Neural crest cell (in vitro differentiated cells): ENCODE measurements around the gene CCDC112. TPM values are rescaled to one million over a fixed set of nuclear protein-coding genes. Genes with fewer than 3 reads are reported as not detected.

Source experiments
- DNase-seq: peaks from one replicate; pipeline ENCODE4 v3.0.0; 2021; ENCODE audit warnings: low read depth, mixed read lengths, low spot score
- H3K27ac Mint-ChIP-seq: one replicate; pipeline ENCODE4 v1.8.0; 2021; ENCODE audit warnings: mild to moderate bottlenecking, mixed read lengths; ENCODE audit not compliant: unreplicated experiment
- H3K27me3 Mint-ChIP-seq: 2 replicates; pipeline ENCODE4 v1.8.0; 2021; ENCODE audit warnings: low read depth, mild to moderate bottlenecking, mixed read lengths
- H3K36me3 Mint-ChIP-seq: 2 replicates; pipeline ENCODE4 v1.8.0; 2021; ENCODE audit warnings: low read depth, mild to moderate bottlenecking, mixed read lengths
- H3K4me1 Mint-ChIP-seq: 2 replicates; pipeline ENCODE4 v1.8.0; 2021; ENCODE audit warnings: mixed read lengths
- H3K4me3 Mint-ChIP-seq: one replicate; pipeline ENCODE4 v1.8.0; 2021; ENCODE audit warnings: mild to moderate bottlenecking, mixed read lengths
- H3K9me3 Mint-ChIP-seq: 2 replicates; pipeline ENCODE4 v1.8.0; 2021; ENCODE audit warnings: mixed read lengths
- total RNA-seq: library from RNA; stranded (reverse); gene quantifications from 2 replicates; pipeline ENCODE4 v1.2.1, GENCODE V29; 2021
- TF ChIP-seq, protein P1 (sequence below): fragments of 200-600 bp; sonication (generic); conservative IDR thresholded peaks from 2 replicates; pipeline ENCODE4 v1.5.0; 2021; ENCODE audit warnings: antibody characterized with exemption, mild to moderate bottlenecking

CCDC112 gene
- total RNA-seq, 1 donor from 2014 or later = 11.0 TPM

DNA sequence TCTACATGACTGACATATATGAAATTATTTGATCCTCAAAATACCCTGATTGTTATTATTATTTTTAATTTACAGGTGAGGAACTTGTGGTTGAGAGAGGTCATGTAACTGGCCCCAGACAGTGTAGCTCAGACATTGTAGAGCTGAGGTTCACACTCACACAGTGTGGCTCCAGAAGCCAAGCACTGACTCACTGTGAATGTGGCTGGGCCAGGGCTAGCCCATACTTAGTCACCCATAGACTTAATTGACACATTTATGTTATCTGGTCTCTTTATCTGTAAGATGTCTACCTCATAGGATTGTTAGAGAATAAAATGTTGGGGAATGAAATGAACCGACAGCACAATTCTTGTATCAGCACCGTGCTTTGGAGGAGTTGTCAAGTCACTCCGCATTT lies 24.9 kb upstream of the CCDC112 start:
- no peaks in the 10 kb centered on the region for H3K36me3 Mint-ChIP-seq
- no peaks in the 10 kb centered on the region for H3K4me1 Mint-ChIP-seq
- no peak overlapping the region for H3K4me3 Mint-ChIP-seq
- no peaks in the 10 kb centered on the region for H3K27me3 Mint-ChIP-seq
- peaks cover 2% of the 10 kb centered on the region for H3K9me3 Mint-ChIP-seq
- no peak overlapping the region for H3K27ac Mint-ChIP-seq
- TF ChIP-seq, protein P1, sequence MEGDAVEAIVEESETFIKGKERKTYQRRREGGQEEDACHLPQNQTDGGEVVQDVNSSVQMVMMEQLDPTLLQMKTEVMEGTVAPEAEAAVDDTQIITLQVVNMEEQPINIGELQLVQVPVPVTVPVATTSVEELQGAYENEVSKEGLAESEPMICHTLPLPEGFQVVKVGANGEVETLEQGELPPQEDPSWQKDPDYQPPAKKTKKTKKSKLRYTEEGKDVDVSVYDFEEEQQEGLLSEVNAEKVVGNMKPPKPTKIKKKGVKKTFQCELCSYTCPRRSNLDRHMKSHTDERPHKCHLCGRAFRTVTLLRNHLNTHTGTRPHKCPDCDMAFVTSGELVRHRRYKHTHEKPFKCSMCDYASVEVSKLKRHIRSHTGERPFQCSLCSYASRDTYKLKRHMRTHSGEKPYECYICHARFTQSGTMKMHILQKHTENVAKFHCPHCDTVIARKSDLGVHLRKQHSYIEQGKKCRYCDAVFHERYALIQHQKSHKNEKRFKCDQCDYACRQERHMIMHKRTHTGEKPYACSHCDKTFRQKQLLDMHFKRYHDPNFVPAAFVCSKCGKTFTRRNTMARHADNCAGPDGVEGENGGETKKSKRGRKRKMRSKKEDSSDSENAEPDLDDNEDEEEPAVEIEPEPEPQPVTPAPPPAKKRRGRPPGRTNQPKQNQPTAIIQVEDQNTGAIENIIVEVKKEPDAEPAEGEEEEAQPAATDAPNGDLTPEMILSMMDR = no peak
- no peak for DNase-seq

DNA sequence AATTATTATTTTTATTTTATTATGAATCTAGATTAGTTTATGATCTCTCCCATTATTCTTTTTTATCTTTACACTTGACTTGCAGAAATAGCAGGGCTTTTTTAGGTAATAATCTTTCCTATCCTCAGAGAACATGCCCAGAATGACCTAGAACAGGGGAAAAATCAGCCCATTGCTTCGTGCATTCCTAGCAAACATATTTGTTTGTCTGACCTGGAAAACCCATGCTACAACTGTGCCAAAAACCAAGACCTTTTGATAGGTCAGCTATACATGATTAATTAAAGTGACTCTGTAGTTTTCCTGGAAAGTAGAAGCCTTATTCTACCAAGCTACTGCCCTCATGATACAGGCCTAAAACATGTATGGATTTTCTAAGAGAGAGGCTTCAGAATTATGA lies 24.1 kb upstream of the CCDC112 start:
- DNase-seq = no peak
- H3K4me1 Mint-ChIP-seq = no peaks in the 10 kb centered on the region
- no peaks in the 10 kb centered on the region for H3K36me3 Mint-ChIP-seq
- TF ChIP-seq, protein P1 = no peak
- no peak overlapping the region for H3K27ac Mint-ChIP-seq
- H3K4me3 Mint-ChIP-seq = no peak overlapping the region
- H3K9me3 Mint-ChIP-seq = peaks cover 2% of the 10 kb centered on the region
- no peaks in the 10 kb centered on the region for H3K27me3 Mint-ChIP-seq

- no peak for DNase-seq
- Mint-ChIP-seq H3K4me3 (no peak overlapping the region), H3K36me3 (no peaks in the 10 kb centered on the region), H3K9me3 (peaks cover 2% of the 10 kb centered on the region), H3K4me1 (no peaks in the 10 kb centered on the region), H3K27me3 (no peaks in the 10 kb centered on the region), H3K27ac (no peak overlapping the region)
- TF ChIP-seq, protein P1 = no peak
Observed at GRCh38 chr5:115320006-115320405, 23.6 kb upstream of the CCDC112 start.

- H3K27ac Mint-ChIP-seq = no peak overlapping the region
- TF ChIP-seq, protein P1 = no peak
- DNase-seq = no peak
- H3K4me1 Mint-ChIP-seq = no peaks in the 10 kb centered on the region
- no peak overlapping the region for H3K4me3 Mint-ChIP-seq
- no peaks in the 10 kb centered on the region for H3K36me3 Mint-ChIP-seq
- H3K27me3 Mint-ChIP-seq = no peaks in the 10 kb centered on the region
- H3K9me3 Mint-ChIP-seq = peaks cover 2% of the 10 kb centered on the region
Observed at GRCh38 chr5:115319007-115319406, 22.6 kb upstream of the CCDC112 start.

GRCh38 chr5:115317736-115318135 lies 21.3 kb upstream of the CCDC112 start:
- Mint-ChIP-seq H3K36me3 (no peaks in the 10 kb centered on the region), H3K4me1 (no peaks in the 10 kb centered on the region), H3K27me3 (no peaks in the 10 kb centered on the region), H3K27ac (no peak overlapping the region), H3K9me3 (peaks cover 2% of the 10 kb centered on the region), H3K4me3 (no peak overlapping the region)
- no peak for DNase-seq
- TF ChIP-seq, protein P1 = no peak

DNA sequence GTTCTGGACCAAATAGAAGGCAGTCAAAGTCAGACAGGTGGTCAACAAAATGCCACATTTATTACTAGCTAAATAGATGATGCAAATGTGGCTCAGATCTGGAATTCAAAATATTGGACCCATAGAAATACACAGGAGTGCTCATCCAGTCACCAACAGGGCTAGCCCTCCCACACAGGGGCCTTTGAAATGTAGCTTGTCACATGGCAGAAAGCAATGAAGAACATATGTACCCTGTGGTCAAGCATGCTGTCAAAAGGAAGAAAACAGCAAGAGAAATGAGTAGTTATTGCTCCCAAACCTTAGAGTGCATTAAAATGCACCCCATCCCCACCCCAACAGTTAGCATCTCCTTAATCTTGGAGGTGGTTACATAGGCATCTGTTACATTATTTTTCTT lies 20.9 kb upstream of the CCDC112 start:
- Mint-ChIP-seq H3K27me3 (no peaks in the 10 kb centered on the region), H3K27ac (no peak overlapping the region), H3K4me3 (no peak overlapping the region), H3K4me1 (no peaks in the 10 kb centered on the region), H3K36me3 (no peaks in the 10 kb centered on the region), H3K9me3 (no peaks in the 10 kb centered on the region)
- no peak for DNase-seq
- TF ChIP-seq, protein P1 = no peak
